Measurements from ENCODE around the gene IPO4. TPM values are rescaled to one million over a fixed set of nuclear protein-coding genes. Genes with fewer than 3 reads are reported as not detected.

Gene IPO4
- total and polyA plus RNA-seq, 3 experiments from 2014 or later = 20.9 to 172 (median 164) TPM

DNA sequence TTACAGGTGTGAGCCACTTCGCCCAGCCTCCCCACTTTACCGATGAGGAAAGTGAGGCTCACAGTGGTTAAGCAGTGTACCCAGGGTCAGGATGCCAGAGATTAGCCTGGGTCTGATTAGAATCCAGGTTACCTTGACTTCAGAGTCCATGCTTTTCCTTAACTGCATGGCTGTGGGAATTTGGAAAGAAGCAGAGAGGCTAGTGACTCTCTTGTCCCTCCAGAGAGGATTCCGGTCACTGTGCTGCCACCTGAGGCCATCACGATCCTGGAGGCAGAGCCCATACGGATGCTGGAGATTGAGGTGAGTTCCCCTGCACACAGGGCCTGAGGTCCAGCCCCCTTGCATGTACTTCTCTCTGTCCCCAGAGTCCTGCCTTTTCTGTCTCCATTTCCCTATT lies 12.0 kb downstream of the IPO4 start:
- CTCF ChIA-PET = interaction anchor here (1.7 kb wide), 1 partner anchor 43 kb away, joined by 3 read pairs; no protein-coding TSS in a partner anchor
- H3K36me3 Mint-ChIP-seq = peaks cover 0 to 67% (median 9%) of the 10 kb centered on the region in 3 donors

GRCh38 chr14:24172871-24173281 lies 15.7 kb downstream of the IPO4 start:
- POLR2A ChIA-PET = interaction anchor here (1.2 kb wide), 1 partner anchor 12 kb away, joined by 4 read pairs; the partner anchor contains the start of gene IRF9
- no peak overlapping the region for H3K4me3 ChIP-seq (ENCODE audit: low read length)

More for the DNA sequence above, 12.0 kb downstream of the IPO4 start:
- Histone ChIP-seq H3K36me3 (ENCODE audit: insufficient read depth, low read length) (peaks cover 19% of the 10 kb centered on the region), H3K4me3 (ENCODE audit: low read length) (no peak overlapping the region), H3K27ac (ENCODE audit: low read depth, low read length) (no peak overlapping the region), H3K27me3 (ENCODE audit: insufficient read depth, low read length, poor library complexity, severe bottlenecking) (no peaks in the 10 kb centered on the region), H3K4me1 (ENCODE audit: insufficient read depth, low read length) (no peaks in the 10 kb centered on the region), H3K9me3 (ENCODE audit: low read length) (no peaks in the 10 kb centered on the region)
- H3K27me3 Mint-ChIP-seq = no peaks in the 10 kb centered on the region
- H3K4me3 Mint-ChIP-seq = no peak overlapping the region
- POLR2A ChIA-PET = interaction anchor here (0.6 kb wide), 1 partner anchor 27 kb away, joined by 3 read pairs; no protein-coding TSS in a partner anchor
- H3K9me3 Mint-ChIP-seq = no peaks in the 10 kb centered on the region
- H3K27ac Mint-ChIP-seq = peak overlapping the region in 1 of 8 donors; percentile 47
- peaks cover 25 to 29% (median 28%) of the 10 kb centered on the region in 3 donors for H3K4me1 Mint-ChIP-seq
- DNase-seq = no peak

DNA sequence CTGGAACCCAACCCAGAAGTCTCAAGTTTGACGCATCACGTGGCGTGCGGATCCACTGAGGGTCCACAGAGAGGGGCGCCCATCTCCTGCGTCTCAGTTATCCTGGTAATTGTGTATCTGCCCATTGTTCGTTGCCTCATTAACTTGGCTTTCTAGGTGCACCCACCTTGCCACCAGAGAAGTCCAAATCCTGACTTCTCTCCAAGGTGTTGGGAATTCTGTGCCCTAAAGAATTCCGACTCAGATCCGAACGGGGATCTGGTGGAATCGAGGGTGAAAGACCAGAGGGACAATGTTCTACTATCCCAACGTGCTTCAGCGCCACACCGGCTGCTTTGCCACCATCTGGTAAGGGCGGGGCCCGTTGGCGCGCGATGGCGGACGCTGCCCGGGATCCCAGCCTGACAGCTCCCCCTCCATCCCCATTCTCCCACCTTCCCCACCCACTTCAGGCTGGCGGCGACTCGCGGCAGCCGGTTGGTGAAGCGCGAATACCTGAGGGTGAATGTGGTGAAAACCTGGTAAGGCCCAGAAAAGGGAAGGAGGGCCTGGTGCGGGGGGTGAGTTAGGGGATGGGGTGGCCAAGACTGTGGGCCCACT lies 16.3 kb downstream of the IPO4 start:
- Histone ChIP-seq H3K4me3 (ENCODE audit: low read length) (peak overlapping the region; percentile 48), H3K27me3 (ENCODE audit: insufficient read depth, low read length, poor library complexity, severe bottlenecking) (no peaks in the 10 kb centered on the region), H3K27ac (ENCODE audit: low read depth, low read length) (no peak overlapping the region), H3K36me3 (ENCODE audit: insufficient read depth, low read length) (peaks cover 12% of the 10 kb centered on the region), H3K9me3 (ENCODE audit: low read length) (no peaks in the 10 kb centered on the region), H3K4me1 (ENCODE audit: insufficient read depth, low read length) (no peaks in the 10 kb centered on the region)
- POLR2A ChIA-PET = interaction anchor here (2.4 kb wide), 1 partner anchor 11 kb away, joined by 8 read pairs; the partner anchor contains the start of gene IRF9
- H3K27me3 Mint-ChIP-seq = peaks cover 0 to 2% of the 10 kb centered on the region in 2 donors
- H3K4me3 Mint-ChIP-seq = peak overlapping the region; percentile 81 to 91 (median 90)
- peaks cover 4 to 44% (median 14%) of the 10 kb centered on the region in 3 donors for H3K36me3 Mint-ChIP-seq
- H3K4me1 Mint-ChIP-seq = peaks cover 33 to 47% (median 46%) of the 10 kb centered on the region in 3 donors
- peak overlapping the region in 7 of 8 donors; percentile 14 to 96 (median 80) for H3K27ac Mint-ChIP-seq
- no peak for DNase-seq
- no peaks in the 10 kb centered on the region for H3K9me3 Mint-ChIP-seq
- CTCF ChIA-PET = interaction anchor here (4.7 kb wide), 1 partner anchor 12 kb away, joined by 36 read pairs; the partner anchor contains the start of gene IRF9

More at GRCh38 chr14:24172871-24173281, 15.7 kb downstream of the IPO4 start:
- no peak overlapping the region for H3K27ac ChIP-seq (ENCODE audit: low read depth, low read length)
- H3K4me1 Mint-ChIP-seq = peaks cover 33 to 47% (median 42%) of the 10 kb centered on the region in 3 donors
- CTCF ChIA-PET = interaction anchor here (0.9 to 4.7 kb wide), 2 partner anchors 10 to 12 kb away, joined by 3 to 36 read pairs; partner anchors contain the start of gene IRF9
- peaks cover 0 to 43% (median 10%) of the 10 kb centered on the region in 3 donors for H3K36me3 Mint-ChIP-seq
- peak overlapping the region; percentile 71 to 96 (median 78) for H3K27ac Mint-ChIP-seq
- H3K36me3 ChIP-seq (ENCODE audit: insufficient read depth, low read length) = peaks cover 8% of the 10 kb centered on the region
- H3K9me3 ChIP-seq (ENCODE audit: low read length) = no peaks in the 10 kb centered on the region
- peak overlapping the region in 6 of 7 donors; percentile 45 to 89 (median 82) for H3K4me3 Mint-ChIP-seq
- H3K27me3 Mint-ChIP-seq = peaks cover 0 to 2% of the 10 kb centered on the region in 2 donors
- H3K4me1 ChIP-seq (ENCODE audit: insufficient read depth, low read length) = no peaks in the 10 kb centered on the region
- no peaks in the 10 kb centered on the region for H3K9me3 Mint-ChIP-seq
- DNase-seq = no peak
- H3K27me3 ChIP-seq (ENCODE audit: insufficient read depth, low read length, poor library complexity, severe bottlenecking) = no peaks in the 10 kb centered on the region

DNA sequence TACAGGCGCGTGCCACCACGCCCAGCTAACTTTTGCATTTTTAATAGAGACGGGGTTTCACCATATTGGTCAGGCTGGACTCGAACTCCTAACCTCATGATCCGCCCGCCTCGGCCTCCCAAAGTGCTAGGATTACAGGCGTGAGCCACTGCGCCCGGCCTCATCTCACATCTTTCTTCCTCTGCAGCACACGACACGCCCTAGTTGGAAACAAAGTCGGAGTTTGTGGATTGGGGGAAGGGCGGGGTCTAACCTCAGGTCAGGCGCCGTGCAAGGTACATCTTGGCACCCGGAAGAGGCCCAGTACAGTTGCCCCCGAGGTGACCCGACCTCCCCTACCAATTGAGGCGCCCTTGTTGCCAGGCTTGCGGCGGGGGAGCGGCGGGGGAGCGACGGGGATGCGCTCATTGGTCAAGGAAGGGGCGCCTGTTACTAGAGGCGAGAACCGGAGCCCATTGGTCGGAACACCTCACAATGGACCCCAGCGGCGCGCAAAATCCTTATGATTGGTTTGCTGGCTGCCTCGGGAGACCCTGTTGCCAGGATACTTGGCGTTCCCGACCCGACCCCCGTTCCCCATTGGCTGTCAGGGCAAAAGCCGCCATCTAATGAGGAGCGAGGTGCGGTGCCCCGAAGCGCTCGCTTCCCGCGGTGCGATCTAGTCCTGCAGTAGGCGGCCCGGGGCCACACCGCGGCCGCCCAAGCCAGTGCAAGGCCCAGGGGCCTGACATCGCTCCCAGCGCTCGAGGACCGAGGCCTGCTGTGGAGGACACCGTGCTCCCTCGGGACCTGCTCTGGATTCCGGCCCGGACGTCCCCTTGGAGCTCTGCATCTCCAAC lies 17.0 kb downstream of the IPO4 start, which contains the start of gene REC8:
Gene REC8, plus strand, starts transcription at position 659 of the 839 bp plus-strand sequence. CDS start 473 bp downstream, outside the sequence.
- Mint-ChIP-seq H3K9me3 (no peaks in the 10 kb centered on the region), H3K27ac (peak within 1 kb of the TSS; percentile 88 to 96 (median 93)), H3K4me1 (peaks cover 33 to 48% (median 47%) of the 10 kb centered on the region in 3 donors), H3K36me3 (peaks cover 4 to 43% (median 15%) of the 10 kb centered on the region in 3 donors), H3K27me3 (peaks cover 0 to 2% of the 10 kb centered on the region in 2 donors), H3K4me3 (peak within 1 kb of the TSS; percentile 81 to 91 (median 90))
- ChIA-PET POLR2A (interaction anchor here (0.6 to 2.4 kb wide), 5 partner anchors 10 to 67 kb away, joined by 3 to 12 read pairs (median 5); partner anchors contain the start of genes CHMP4A, IRF9 and TSSK4), CTCF (interaction anchor here (0.9 to 4.7 kb wide), 4 partner anchors 8 to 17 kb away, joined by 3 to 36 read pairs (median 5); partner anchors contain the start of genes IPO4 and IRF9)
- Histone ChIP-seq H3K27ac (ENCODE audit: low read depth, low read length) (no peak within 1 kb of the TSS), H3K9me3 (ENCODE audit: low read length) (no peaks in the 10 kb centered on the region), H3K4me3 (ENCODE audit: low read length) (peak within 1 kb of the TSS; percentile 48), H3K36me3 (ENCODE audit: insufficient read depth, low read length) (peaks cover 13% of the 10 kb centered on the region), H3K4me1 (ENCODE audit: insufficient read depth, low read length) (no peaks in the 10 kb centered on the region), H3K27me3 (ENCODE audit: insufficient read depth, low read length, poor library complexity, severe bottlenecking) (no peaks in the 10 kb centered on the region)
- DNase-seq = peak; percentile 67 to 89 (median 80)

DNA sequence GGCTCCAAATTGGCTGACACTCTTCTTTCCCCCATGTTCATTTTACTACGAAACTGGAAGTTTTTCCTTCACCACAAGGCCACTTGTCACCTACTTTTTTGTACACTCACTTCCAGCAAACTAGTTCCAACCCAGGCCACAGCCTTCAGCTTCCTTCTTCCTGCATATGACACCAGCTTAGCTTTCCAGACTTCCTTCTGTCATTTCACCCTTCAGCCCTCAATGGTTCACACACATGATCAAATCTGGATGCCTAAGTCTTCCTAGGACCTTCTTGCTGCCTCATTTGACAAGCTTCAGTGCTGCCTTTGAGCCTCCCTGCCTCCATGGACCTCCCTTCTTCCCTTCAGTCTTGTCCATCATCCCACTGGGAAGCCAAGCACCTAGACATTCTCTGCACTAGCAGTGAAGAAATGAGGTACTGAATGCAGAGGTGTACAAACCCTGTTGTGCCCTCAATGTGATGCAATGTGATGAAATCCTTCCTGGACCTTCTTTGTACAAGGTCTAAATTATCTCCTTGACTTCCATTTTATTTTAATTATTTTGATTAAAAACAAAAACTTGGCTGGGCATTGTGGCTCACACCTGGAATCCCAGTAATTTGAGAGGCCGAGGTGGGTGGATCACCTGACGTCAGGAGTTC lies 21.0 kb downstream of the IPO4 start:
- Mint-ChIP-seq H3K4me3 (peak overlapping the region in 2 of 7 donors; percentile 14 to 66), H3K27ac (peak overlapping the region in 6 of 8 donors; percentile 10 to 86 (median 74)), H3K36me3 (peaks cover 12 to 66% (median 29%) of the 10 kb centered on the region in 3 donors), H3K4me1 (peaks cover 38 to 57% (median 56%) of the 10 kb centered on the region in 3 donors), H3K9me3 (no peaks in the 10 kb centered on the region), H3K27me3 (peaks cover 0 to 2% of the 10 kb centered on the region in 2 donors)
- no peak overlapping the region for H3K4me3 ChIP-seq (ENCODE audit: low read length)
- CTCF ChIA-PET = no interaction called here
- no peaks in the 10 kb centered on the region for H3K9me3 ChIP-seq (ENCODE audit: low read length)
- POLR2A ChIA-PET = interaction anchor here (0.6 kb wide), 1 partner anchor 45 kb away, joined by 3 read pairs; no protein-coding TSS in a partner anchor
- peaks cover 49% of the 10 kb centered on the region for H3K36me3 ChIP-seq (ENCODE audit: insufficient read depth, low read length)
- H3K4me1 ChIP-seq (ENCODE audit: insufficient read depth, low read length) = peaks cover 25% of the 10 kb centered on the region
- H3K27me3 ChIP-seq (ENCODE audit: insufficient read depth, low read length, poor library complexity, severe bottlenecking) = no peaks in the 10 kb centered on the region
- no peak for DNase-seq
- no peak overlapping the region for H3K27ac ChIP-seq (ENCODE audit: low read depth, low read length)

DNA sequence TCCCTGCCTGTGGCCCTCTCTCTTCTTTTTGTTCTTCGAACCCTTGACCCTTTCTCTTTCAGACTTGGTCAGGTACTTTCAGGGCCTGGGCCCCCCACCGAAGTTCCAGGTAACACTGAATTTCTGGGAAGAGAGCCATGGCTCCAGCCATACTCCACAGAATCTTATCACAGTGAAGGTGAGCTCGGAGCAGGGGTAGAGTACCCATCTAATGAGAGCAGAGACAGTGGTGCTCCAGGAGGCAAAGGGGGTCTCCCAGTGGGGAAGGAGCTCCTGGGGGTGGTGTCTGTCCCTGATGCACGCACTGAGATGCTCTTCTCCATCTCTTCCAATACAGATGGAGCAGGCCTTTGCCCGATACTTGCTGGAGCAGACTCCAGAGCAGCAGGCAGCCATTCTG lies 22.8 kb downstream of the IPO4 start:
- peak overlapping the region in 1 of 8 donors; percentile 38 for H3K27ac Mint-ChIP-seq

GRCh38 chr14:24164518-24164991 lies 24.1 kb downstream of the IPO4 start:
- Mint-ChIP-seq H3K27ac (peak overlapping the region in 4 of 8 donors; percentile 79 to 96 (median 86)), H3K4me1 (peaks cover 47 to 66% (median 61%) of the 10 kb centered on the region in 3 donors), H3K27me3 (peaks cover 0 to 5% of the 10 kb centered on the region in 2 donors), H3K9me3 (no peaks in the 10 kb centered on the region), H3K36me3 (peaks cover 23 to 82% (median 35%) of the 10 kb centered on the region in 3 donors), H3K4me3 (peak overlapping the region in 2 of 7 donors; percentile 58 to 74)
- DNase-seq = no peak
- ChIA-PET POLR2A (no interaction called here), CTCF (interaction anchor here (0.9 to 1.2 kb wide), 2 partner anchors 28 to 74 kb away, joined by 3 read pairs; partner anchors contain the start of gene PSME1)
- Histone ChIP-seq H3K4me1 (ENCODE audit: insufficient read depth, low read length) (peaks cover 41% of the 10 kb centered on the region), H3K36me3 (ENCODE audit: insufficient read depth, low read length) (peaks cover 56% of the 10 kb centered on the region), H3K27ac (ENCODE audit: low read depth, low read length) (no peak overlapping the region), H3K4me3 (ENCODE audit: low read length) (no peak overlapping the region), H3K27me3 (ENCODE audit: insufficient read depth, low read length, poor library complexity, severe bottlenecking) (no peaks in the 10 kb centered on the region), H3K9me3 (ENCODE audit: low read length) (no peaks in the 10 kb centered on the region)

More for the DNA sequence above, 22.8 kb downstream of the IPO4 start:
- ChIA-PET POLR2A (no interaction called here), CTCF (interaction anchor here (1.2 kb wide), 1 partner anchor 75 kb away, joined by 3 read pairs; no protein-coding TSS in a partner anchor)
- no peaks in the 10 kb centered on the region for H3K9me3 Mint-ChIP-seq
- Histone ChIP-seq H3K27me3 (ENCODE audit: insufficient read depth, low read length, poor library complexity, severe bottlenecking) (no peaks in the 10 kb centered on the region), H3K27ac (ENCODE audit: low read depth, low read length) (no peak overlapping the region), H3K4me3 (ENCODE audit: low read length) (no peak overlapping the region), H3K9me3 (ENCODE audit: low read length) (no peaks in the 10 kb centered on the region), H3K36me3 (ENCODE audit: insufficient read depth, low read length) (peaks cover 49% of the 10 kb centered on the region), H3K4me1 (ENCODE audit: insufficient read depth, low read length) (peaks cover 35% of the 10 kb centered on the region)
- H3K4me1 Mint-ChIP-seq = peaks cover 46 to 62% (median 57%) of the 10 kb centered on the region in 3 donors
- peaks cover 23 to 78% (median 35%) of the 10 kb centered on the region in 3 donors for H3K36me3 Mint-ChIP-seq
- DNase-seq = no peak
- H3K4me3 Mint-ChIP-seq = peak overlapping the region in 2 of 7 donors; percentile 26 to 53
- H3K27me3 Mint-ChIP-seq = peaks cover 0 to 5% of the 10 kb centered on the region in 2 donors
